Esophagus muscularis mucosa (tissue), 4 donors: Measurements from ENCODE around the gene MS4A2. TPM values are rescaled to one million over a fixed set of nuclear protein-coding genes. Genes with fewer than 3 reads are reported as not detected.
"Not testable (repeated sequence)": the region's sequence is repeated elsewhere in the genome, so short reads cannot be mapped to it uniquely, and the experiment has no call there.

Experiments
- DNase-seq: peaks from one replicate; pipeline ENCODE4 v3.0.0-alpha.2; 2017; ENCODE audit errors: extremely low spot score
- H3K27ac ChIP-seq, 4 donors: fragments of 200-600 bp; sonication (generic); replicated peaks in 1 of 4; 1 replicate in 3 of 4; 2 replicates in 1 of 4; pipeline ENCODE4 v1.5.1; 2016 to 2019; ENCODE audit warnings: mild to moderate bottlenecking in 1 of 4
- H3K27me3 ChIP-seq, 4 donors: fragments of 200-600 bp; sonication (generic); one replicate each; pipeline versions ENCODE4 v1.5.1 to v1.6.0; 2016 to 2019
- H3K36me3 ChIP-seq, 4 donors: fragments of 200-600 bp; sonication (generic); one replicate each; pipeline ENCODE4 v1.5.1; 2016 to 2019
- H3K4me1 ChIP-seq, 4 donors: fragments of 200-600 bp; sonication (generic); one replicate each; pipeline ENCODE4 v1.5.1; 2016 to 2019
- H3K4me3 ChIP-seq, 4 donors: fragments of 200-600 bp; sonication (generic); 1 replicate in 2 of 4; 2 replicates in 2 of 4; pipeline ENCODE4 v1.5.1; 2016 to 2019; ENCODE audit warnings: mild to moderate bottlenecking in 4 of 4, moderate library complexity in 1 of 4
- H3K9me3 ChIP-seq, 4 donors: fragments of 200-600 bp; sonication (generic); 1 replicate in 3 of 4; 2 replicates in 1 of 4; pipeline ENCODE4 v1.5.1; 2016 to 2019
- CTCF ChIP-seq, 3 experiments: fragments of 200-600 bp in 2 of 3; fragments of 450-650 bp in 1 of 3; sonication (generic) in 2 of 3; IDR thresholded peaks; one replicate each; pipeline ENCODE4 v1.5.1; 2017 to 2019; ENCODE audit warnings: antibody characterized with exemption in 3 of 3, mild to moderate bottlenecking in 2 of 3, moderate library complexity in 1 of 3
- EP300 ChIP-seq: sonication (generic); formaldehyde crosslinking; IDR thresholded peaks from one replicate; pipeline ENCODE4 v1.6.1; 2017; ENCODE audit warnings: antibody characterized with exemption
- POLR2A ChIP-seq: fragments of 450-650 bp; IDR thresholded peaks from one replicate; pipeline ENCODE4 v1.6.1; 2017; ENCODE audit warnings: antibody characterized with exemption, moderate library complexity, mild to moderate bottlenecking, low read depth
- POLR2AphosphoS5 ChIP-seq, 2 donors: sonication (generic); formaldehyde crosslinking; IDR thresholded peaks; one replicate each; pipeline ENCODE4 v1.6.1; 2017; ENCODE audit warnings: antibody characterized with exemption in 2 of 2
- WGBS: methylation state at CpG from one replicate; pipeline ENCODE4 v1.1.5; 2018; 5-methylcytosine and 5-hydroxymethylcytosine counted together
- intact Hi-C: fragments of 100-400 bp; cut with DNase I; formaldehyde crosslinking; loops from one replicate; pipeline ENCODE4 v1.15.1; 2023
- total RNA-seq, 4 donors: library from RNA; depleted of rRNA; stranded (reverse); fragments of >200 nt; gene quantifications; one replicate each; pipeline versions ENCODE4 v1.1.0 to v1.2.1, GENCODE V29; 2016

The MS4A2 gene
- total RNA-seq: 1 to 10 TPM in 3 of 4 donors, under 1 TPM in 1; 0.32 to 6.0 (median 2.6) TPM

- Histone ChIP-seq H3K4me3 (no peak within 1 kb of the TSS), H3K27me3 (no peaks in the 10 kb centered on the region), H3K36me3 (no peaks in the 10 kb centered on the region), H3K27ac (no peak within 1 kb of the TSS), H3K9me3 (no peaks in the 10 kb centered on the region), H3K4me1 (no peaks in the 10 kb centered on the region)
- 93% methylated on average over 1 of the region's 1 CpG for WGBS
- intact Hi-C loops: no loop called here
- TF ChIP-seq EP300: no peak
- TF ChIP-seq CTCF (IDR thresholded peaks at IDR 0.05): no peak
- no peak for TF ChIP-seq POLR2A
- no peak for TF ChIP-seq POLR2AphosphoS5 (IDR thresholded peaks at IDR 0.05)
- no peak for DNase-seq
Measured at GRCh38 chr11:60088364-60088763, at the start of gene MS4A2. Gene MS4A2, plus strand, starts transcription at chr11:60088664. Its CDS starts 102 bp downstream, at chr11:60088766.

- intact Hi-C loops: no loop called here
- no peak within 1 kb of the TSS for H3K27ac ChIP-seq
- WGBS: 81% methylated on average over 8 of the region's 8 CpGs
- no peaks in the 10 kb centered on the region for H3K27me3 ChIP-seq
- H3K9me3 ChIP-seq: no peaks in the 10 kb centered on the region
- TF ChIP-seq EP300 (no peak), CTCF (IDR thresholded peaks at IDR 0.05) (no peak), POLR2AphosphoS5 (IDR thresholded peaks at IDR 0.05) (no peak), POLR2A (no peak)
- no peaks in the 10 kb centered on the region for H3K4me1 ChIP-seq
- H3K4me3 ChIP-seq: no peak within 1 kb of the TSS
- no peak for DNase-seq
- no peaks in the 10 kb centered on the region for H3K36me3 ChIP-seq
Measured at GRCh38 chr11:60040109-60040508, 48.4 kb upstream of the MS4A2 start, which contains the start of gene OOSP2. Gene OOSP2, plus strand, starts transcription at chr11:60040409. Its CDS starts 51 bp downstream, at chr11:60040460.

GRCh38 chr11:60050422-60050821, 38.0 kb upstream of the MS4A2 start:
- H3K27me3 ChIP-seq, H3K4me3 ChIP-seq, H3K36me3 ChIP-seq, DNase-seq, H3K4me1 ChIP-seq, H3K27ac ChIP-seq, H3K9me3 ChIP-seq, intact Hi-C loops: not testable (repeated sequence)

- 67% methylated on average over 3 of the region's 3 CpGs for WGBS
- H3K27ac ChIP-seq, intact Hi-C loops: not testable (repeated sequence)
Measured at GRCh38 chr11:60050839-60051238, 37.6 kb upstream of the MS4A2 start.

GRCh38 chr11:60056349-60056969, 32.0 kb upstream of the MS4A2 start, which contains the start of gene MS4A3:
Gene MS4A3, plus strand, starts transcription at chr11:60056665. Its CDS starts 4,496 bp downstream, at chr11:60061161.
- no peaks in the 10 kb centered on the region for H3K4me1 ChIP-seq
- H3K27ac ChIP-seq: no peak within 1 kb of the TSS
- no peak for DNase-seq
- H3K9me3 ChIP-seq: no peaks in the 10 kb centered on the region
- no peaks in the 10 kb centered on the region for H3K36me3 ChIP-seq
- intact Hi-C loops: no loop called here
- no peak within 1 kb of the TSS for H3K4me3 ChIP-seq
- TF ChIP-seq POLR2A (no peak), POLR2AphosphoS5 (IDR thresholded peaks at IDR 0.05) (no peak), EP300 (no peak), CTCF (IDR thresholded peaks at IDR 0.05) (no peak)
- WGBS: 68% methylated on average over 8 of the region's 8 CpGs
- H3K27me3 ChIP-seq: no peaks in the 10 kb centered on the region

More at GRCh38 chr11:60050839-60051238, 37.6 kb upstream of the MS4A2 start:
- H3K4me1 ChIP-seq, H3K9me3 ChIP-seq, H3K27me3 ChIP-seq, DNase-seq, H3K4me3 ChIP-seq, H3K36me3 ChIP-seq: not testable (repeated sequence)

GRCh38 chr11:60059052-60059451, 29.4 kb upstream of the MS4A2 start:
- no peak for TF ChIP-seq POLR2A
- no peak for TF ChIP-seq POLR2AphosphoS5 (IDR thresholded peaks at IDR 0.05)
- TF ChIP-seq EP300: no peak
- TF ChIP-seq CTCF (IDR thresholded peaks at IDR 0.05): no peak
- 84% methylated on average over 3 of the region's 3 CpGs for WGBS
- no peaks in the 10 kb centered on the region for H3K36me3 ChIP-seq
- no peak overlapping the region for H3K27ac ChIP-seq
- no peaks in the 10 kb centered on the region for H3K9me3 ChIP-seq
- no peak overlapping the region for H3K4me3 ChIP-seq
- no peak for DNase-seq
- intact Hi-C loops: no loop called here
- H3K27me3 ChIP-seq: no peaks in the 10 kb centered on the region
- H3K4me1 ChIP-seq: no peaks in the 10 kb centered on the region
